ELR (cell line): ENCODE measurements around the gene PLP2.
A peak's percentile ranks its signal among the peaks of the same experiment; 100 is the strongest.

Experiments
- DNase-seq: peaks from one replicate; pipeline ENCODE4 v3.0.0-alpha.2; 2015; ENCODE audit warnings: low read depth

Gene PLP2

DNA sequence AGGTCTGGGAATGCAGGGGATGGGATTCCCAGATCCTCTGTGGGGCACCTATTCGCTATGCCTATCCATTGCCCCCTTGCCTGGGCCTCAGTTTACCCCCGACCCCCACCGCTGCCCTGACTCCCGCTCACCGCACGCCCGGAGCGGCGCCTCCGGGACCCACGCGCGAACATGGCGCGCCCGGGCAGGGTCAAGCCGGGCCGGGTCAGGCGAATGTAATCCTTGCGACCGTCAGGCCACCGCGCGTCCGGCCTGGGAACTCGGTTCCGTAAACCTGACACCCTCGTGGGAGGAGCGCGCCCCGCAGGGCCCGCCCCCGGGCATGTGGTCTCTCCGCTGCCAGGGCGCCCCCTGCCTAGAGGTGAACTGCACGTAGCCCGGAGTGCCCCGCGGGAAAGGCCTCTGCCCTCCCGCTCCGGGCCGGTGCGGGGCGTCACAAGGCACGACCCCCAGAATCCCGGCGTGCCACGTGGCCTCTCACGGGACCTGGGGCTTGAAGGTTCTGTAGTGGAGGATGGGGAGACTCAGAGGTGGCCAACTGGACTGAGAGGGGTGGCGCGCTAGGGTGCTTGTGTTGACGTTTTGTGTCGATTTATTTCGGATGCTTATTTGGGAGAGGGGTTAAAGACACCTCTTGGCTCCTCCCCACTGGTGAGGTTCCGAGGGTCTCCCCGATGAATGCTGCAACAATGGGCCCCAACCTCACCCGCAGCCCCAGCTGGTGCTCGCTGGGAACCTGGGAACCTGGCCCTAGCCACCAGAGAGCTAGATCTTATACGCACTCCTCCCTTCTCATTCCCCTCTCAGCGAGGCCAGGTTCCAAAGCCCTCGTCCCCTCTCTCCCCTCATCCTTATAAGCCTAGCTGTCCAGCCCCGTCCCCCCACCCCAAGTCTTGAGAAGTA is 14.7 kb downstream of the PLP2 start, which contains the start of gene PRICKLE3:
Gene PRICKLE3 (minus strand): TSS at position 249 of the 903 bp plus-strand sequence. CDS start 76 bp downstream, at position 173.
- peak; percentile 74 for DNase-seq

DNA sequence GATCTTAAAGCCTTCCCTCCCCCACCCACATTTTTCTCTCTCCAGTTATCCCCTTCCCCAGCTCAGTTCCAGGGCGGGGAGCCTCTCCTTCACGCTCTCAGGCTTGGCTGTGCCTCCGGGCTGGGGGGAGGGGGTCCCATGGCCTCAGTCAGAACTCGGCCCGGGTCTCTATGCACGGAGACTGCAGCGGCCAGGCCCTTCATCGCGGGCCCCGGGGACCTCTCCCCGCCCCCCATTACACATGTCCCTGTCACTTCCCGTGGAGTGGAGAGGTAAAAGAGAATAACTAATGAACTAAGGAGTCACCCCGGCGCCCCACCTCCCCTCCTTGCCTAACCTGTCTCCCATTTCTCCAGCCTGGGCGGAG is 15.3 kb downstream of the PLP2 start:
- DNase-seq: no peak

DNA sequence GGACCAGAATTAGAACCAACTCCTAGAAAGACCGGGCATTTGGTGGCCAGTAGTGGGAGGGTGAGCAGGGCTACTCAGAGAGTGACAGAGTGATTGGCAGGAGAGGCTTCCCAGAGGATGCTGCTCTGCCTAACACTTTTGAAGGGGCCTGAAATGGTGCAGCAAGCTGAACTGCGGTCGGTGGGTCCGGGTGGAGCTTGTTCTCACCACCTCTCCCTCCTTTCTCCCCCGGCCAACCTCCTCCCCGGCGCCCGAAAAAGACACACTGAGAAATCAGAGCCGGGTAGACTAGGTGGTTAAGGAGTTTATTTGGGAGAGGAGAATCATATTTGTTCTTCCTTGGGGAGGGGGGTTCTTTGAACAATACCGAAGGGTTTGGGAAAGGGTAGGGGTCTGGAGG is 15.8 kb downstream of the PLP2 start:
- no peak for DNase-seq

DNA sequence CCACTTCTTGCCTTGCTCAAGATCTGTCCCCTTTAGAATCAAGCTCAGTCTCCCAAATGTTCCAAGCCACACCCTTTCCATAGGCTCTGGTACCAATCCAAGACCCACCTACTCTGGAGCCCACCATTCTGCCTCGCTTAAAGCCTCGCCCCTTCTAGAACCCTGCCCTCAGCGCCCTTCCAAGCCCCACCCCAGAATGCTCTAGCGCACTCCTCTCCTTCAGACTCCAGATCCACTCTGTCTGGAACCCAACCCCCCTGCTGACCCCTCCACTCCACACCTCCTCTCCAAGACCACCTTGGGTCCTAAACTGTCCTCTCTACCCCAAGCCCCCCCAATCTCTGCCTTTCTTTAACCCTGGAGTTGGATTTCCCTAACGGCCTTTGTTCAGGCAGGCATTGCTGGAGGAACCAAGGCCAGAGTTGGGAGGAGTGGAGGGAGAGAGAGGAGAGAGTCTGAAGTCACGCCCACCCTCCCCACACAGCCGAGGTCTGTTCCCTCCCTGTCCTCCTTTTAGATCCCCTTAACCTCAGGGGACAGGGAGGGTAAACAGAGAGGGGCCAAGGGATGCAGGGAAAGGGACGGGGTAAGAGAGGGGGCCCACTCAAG is 16.9 kb downstream of the PLP2 start:
- no peak for DNase-seq

DNA sequence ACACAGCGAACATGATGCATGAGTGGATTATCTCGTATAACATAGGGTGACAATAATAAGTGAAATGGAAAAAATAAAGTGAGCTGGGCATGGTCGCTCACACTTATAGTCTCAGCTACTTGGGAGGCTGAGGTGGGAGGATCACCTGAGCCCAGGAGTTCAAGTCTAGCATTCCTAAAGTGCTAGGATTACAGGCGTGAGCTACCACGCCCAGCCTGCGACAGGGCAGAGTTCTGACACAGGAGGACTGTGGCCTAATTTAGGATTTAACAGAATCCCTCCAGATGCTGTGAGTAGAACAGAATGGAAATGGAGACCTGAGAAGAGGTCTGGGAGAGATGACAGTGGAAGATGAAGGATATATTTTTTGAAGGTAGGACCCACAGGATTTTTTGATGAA is 17.9 kb downstream of the PLP2 start:
- no peak for DNase-seq

DNA sequence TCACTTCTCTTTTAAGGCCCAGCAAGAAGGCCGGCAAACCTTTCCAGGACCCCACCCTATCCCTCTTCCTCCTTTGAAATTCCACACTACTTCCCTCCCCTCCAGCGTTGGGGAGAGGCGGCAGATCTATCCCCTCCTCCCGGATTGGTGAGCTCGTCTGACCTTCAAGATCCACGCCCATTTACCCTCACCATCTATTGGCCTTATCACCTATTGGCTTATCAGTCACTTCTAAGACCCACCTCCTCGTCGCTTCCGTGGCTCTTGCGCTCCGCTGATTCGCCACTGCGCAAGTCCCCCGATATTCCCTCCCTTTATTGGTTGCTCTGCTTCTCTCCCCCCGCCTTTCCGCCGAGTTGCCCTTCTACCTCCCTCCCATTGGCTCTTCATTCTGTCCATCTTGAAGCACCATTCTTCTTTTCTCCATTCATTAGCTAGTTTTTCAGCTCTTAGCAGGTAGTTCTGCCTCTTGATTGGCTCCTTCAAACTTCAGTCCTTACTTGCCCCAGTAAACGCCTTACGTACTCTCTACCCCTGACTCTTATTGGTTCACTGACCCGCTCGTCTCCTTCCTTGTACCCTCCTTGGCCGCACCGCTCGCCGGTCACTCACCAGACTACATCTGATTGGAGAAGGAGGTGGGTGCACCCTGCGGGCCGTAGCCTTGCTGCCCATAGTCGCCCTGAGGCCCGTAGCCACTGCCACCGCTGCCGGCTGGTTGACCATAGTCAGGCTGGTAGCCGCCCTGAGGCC is 19.3 kb downstream of the PLP2 start:
- DNase-seq: peak; percentile 98

DNA sequence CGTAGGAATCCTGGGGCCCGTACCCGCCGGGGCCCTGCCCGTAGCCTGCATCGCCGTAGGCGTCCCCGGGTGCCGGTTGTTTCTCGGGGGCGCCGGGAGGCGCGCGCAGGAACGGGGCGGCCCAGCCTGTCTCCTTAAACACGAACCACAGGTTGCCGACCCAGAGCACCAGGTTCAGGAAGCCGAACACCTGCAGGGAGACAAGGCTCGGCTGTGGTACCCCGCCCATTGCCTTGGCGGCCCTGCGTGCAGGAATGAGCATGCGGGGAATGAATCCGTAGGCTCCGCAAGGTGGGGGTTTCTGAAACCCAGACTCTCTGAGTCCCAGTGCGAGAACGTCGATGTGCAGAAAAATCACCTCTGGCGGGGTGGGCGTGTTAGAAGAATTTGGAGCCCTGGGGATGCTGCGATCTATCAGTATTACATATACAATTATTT is 19.9 kb downstream of the PLP2 start:
- DNase-seq: no peak

DNA sequence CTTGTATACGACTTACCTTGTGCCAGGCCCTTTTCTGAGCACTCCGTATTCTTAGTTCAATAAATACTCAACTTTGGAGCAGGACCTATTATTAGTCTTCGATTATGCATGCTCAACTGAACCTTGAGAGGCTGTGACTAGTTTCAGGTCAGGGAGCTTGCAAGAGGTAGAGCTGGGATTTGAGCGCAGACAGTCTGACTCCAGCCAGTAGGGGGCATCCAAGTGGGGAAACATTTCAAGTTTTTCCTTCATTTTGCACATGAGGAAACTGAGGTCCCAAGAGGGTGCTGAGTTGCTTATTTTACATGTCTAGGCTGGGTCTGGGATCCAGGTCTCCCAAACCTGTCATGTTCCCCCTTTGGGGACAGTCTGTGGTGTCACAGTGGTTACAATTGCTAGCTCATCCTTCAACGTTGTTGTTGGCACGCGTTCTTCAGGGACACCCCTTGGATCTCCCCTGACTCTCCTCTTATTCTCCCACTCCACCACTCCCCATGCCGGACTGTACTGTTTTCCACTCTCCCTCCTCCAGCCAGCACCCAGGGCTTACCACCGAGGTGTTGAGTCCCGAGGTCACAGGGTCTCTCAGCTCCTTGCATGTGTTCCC is 21.1 kb downstream of the PLP2 start:
- DNase-seq: peak; percentile 46

DNA sequence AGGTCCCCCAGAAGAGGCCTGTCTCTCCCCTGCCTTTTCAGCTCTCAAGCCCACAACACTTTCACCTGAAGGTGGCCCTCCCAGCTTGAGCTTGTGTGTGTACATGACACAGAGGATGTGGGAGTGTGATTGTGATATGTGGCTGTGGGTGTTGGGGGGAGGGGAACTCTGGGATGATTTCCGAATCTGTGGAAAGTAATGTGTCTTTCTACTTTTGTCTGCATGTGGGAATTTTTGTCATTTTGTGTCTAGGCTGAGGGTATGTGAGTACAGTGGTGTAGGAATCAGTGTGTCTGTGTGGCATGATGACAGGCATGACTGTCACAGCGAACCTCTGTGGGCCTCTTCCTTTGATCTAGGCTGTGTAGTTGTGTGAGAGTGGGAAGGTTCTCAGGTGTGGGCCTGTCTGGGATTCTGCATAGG is 21.9 kb downstream of the PLP2 start:
- DNase-seq: no peak

DNA sequence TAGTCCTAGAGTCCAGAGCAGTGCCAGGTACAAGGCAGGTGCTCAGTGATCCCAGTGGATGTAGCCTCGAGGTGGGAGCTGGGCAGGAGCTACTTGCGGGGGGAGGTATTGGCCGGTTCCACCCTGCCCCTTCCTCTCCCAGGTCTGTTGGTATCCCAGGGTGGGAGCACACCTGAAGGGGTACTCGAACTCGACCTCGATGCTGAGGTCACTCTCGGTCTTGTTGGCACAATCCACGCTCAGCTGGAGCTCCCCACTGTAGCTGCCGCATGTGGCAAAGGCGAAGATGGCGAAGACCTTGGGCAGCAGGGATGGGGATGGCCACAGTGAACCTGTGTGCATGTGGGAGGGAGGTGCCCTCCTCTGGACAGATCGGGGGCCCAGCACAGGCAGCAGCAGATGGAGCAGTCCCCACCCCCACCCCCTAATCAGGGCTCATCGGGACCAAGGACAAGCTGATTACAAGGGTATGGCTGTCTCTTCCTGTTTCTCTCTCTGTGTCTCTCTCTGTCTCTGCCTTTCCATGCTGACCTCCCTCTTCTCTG is 25.9 kb downstream of the PLP2 start:
- DNase-seq: no peak

DNA sequence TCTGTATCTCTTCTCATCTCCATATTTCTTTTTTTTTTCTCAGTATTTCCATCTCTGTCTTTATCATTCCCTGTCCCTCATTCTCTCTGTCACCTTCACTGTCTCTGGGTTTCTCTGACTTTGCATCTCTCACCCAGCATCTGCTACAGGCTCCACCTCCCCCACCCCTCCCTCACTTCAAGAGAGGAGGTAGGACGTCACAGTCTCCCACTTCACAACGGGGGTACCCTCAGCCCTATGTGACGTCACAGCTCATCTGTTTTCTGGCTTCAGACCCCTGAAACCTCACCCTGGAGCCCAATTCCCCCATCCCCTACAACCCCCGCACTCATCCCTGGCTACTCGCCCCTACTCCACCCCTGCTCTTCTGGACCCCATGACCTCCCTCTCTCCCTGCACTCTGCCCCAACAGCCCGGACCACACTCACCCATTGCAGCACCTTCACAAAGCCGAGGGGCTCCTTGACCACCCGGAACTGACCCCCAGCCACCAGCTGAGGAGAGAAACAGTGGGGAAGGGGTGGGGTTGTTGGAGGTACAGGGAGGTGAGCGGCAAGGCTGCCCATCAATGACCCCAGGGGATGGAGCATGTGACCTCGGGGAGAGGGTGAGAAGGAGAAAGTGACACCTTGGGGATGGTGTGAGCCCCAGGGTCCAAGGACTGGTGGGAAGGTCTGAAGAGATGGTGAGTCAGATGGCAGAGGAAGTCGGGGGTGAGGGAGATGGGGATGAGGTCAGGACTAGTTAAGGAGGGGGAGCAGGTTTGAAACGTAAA is 27.0 kb downstream of the PLP2 start:
- peak; percentile 20 for DNase-seq

DNA sequence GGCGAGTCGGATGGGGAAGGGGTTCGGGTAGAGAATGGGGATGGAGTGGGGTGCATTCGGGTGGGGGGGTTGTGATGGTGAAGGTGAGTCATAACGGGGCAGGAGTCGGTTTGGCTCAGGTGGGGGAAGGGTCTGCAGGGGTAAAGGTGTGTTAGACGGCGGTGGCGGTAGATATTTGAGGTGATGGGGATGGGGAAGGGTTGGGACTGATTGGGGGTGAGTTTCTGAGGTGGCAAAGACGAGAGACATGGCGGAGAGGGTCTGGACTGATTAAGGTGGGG is 27.6 kb downstream of the PLP2 start:
- no peak for DNase-seq

DNA sequence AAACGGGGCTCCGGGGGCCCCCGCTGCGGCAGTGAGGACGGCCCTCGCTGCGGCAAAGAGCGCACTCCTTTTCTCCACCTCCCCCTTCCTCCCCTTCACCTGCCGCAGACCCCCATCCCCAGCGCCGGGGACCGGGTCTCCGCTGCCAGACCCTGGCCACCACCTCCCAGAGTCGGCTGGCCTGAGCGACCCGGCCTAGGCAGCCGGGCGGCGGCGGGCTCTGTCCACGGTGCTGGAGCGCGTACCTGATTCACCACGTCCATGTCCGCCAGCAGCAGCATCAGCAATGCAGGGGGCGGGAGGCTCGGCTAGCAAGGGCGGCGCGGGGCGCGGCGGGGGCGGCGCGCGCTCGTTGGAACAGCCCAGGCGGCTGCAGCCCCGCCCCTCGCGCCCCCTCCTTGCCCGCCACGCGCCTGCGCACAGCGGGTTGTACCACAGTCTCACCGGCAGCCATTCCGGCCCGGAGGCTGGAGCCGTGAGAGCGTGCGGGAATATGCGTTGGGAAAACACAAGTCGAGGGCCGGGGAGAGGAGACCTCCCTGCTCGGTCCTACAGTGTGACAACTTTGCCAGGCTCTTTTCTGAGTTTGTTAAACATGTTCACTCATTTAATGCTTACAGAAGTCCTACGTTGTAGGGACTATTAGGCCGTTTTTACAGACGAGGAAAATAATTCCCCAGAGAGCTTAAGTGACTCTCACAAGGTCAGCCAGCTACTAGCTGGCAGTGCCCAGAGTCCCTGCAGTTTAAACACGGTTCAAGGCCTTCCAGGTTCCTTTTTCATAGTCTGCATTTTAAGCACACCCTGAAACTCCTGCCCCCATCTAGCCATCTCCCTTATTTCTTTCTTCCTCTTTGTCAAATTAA is 28.4 kb downstream of the PLP2 start, which contains the start of gene SYP:
Gene SYP (minus strand): TSS at position 288 of the 866 bp plus-strand sequence. CDS start 7 bp downstream, at position 281.
- DNase-seq: peak; percentile 87

DNA sequence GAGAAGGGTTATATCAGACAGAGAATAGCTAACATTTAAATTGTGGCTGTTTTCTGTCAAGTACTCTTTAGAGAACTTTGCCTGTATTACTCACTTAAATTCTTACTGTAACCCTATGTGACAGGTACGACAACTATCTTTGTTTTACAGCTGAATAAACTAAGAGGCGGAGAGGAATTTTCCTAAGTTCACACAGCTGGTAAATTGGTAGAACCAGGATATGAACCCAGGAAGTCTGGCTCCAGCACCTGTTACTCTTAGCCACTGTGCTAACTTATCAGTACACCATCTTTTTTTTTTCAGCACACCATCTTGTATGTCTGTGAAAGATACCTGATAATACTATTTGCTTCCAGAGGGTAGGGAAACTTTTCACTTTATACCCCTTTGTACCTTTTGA is 30.3 kb downstream of the PLP2 start:
- DNase-seq: no peak

DNA sequence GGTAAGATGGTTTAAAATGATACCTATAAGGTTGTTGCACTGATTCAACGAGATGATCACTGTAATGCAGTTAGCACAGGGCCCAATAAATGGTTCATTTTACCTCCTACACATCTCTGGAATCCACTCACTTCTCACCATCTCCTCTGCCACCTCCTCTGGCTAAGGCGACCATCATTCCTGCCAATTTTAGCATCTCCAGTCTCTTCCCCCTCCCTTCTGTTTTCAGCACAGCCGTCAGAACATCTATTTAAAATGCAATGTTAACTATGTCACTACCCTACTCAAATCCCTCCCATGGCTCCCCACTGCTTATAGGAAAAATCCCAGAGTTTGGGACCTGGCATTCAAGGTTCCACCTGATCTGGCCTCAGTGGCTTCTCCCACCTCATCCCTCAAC is 31.8 kb downstream of the PLP2 start:
- no peak for DNase-seq

DNA sequence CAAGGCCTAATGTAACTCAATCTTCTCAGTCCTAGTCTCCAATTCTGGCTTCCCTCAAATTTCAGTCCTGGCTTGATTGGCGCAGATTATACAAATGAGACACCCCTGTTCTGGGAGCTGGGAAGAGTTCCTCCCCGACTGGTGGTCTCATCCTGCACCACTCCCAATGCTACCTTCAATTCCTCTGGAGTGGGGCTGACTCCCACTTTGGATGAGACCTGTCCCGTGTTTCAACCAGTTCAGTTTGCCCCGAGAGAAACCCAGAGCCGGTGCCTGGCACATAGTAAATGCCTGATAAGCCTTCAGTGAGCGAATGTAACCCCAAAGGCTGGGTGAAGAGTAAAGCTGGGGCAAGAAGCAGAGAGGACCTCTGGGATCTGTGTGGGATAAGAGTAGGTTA is 32.3 kb downstream of the PLP2 start:
- no peak for DNase-seq

DNA sequence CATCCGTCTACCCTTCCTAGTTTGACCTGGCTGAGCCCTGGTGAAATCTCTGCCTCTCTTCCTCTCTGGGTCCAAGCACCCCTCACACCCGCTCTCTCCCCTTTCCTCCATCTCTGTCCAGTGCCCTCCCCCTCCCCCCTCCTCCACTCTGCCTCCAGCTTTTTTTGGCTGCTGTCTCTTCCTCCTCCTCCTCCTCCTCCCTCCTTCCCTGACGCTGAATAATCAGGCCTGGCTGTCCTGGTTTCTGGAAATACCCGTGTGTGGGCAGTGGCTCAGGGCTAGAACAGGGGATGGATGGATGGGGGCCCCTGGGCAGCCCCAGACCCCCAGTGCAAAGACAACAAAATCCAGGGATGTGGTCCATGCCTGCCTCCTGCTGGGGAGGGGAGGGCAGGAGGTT is 33.0 kb downstream of the PLP2 start:
- no peak for DNase-seq

DNA sequence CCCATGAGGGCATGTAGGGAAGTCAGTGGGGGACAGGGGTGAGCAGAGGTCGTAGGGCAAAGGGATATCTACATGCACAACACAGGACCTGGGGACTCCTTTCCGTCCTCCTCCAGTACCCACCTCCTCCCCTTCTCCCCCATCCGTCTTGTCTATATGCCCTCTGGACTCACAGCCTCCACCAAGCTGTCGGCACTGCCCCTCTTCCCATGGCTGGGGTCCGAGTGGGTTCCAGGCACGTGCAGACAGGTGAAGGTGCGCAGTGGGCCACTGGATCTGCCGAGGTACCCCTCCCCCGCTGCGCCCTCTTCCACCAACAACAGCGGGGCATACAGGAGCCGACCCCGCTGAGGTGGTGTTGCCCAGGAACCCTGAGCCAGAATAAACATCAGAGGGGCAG is 33.7 kb downstream of the PLP2 start:
- DNase-seq: no peak

DNA sequence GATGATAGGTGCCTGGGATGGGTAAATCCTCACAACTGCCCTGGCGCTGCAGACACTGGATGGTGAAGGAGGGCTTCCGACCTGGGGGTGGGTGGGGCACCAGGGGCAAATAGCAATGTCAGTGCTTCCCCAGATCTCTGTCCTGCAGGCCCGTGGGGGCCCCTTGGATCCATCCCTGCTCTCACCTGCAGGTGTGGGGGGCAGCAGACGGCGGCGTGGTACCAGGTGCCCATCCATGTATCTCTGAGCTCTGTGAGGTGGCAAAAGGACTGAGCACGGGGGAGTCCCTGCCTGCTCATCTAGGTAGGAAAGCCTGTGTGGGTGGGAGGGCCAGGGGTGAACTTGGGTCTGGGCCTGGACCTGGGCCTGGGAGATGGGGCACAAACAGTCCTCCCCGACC is 34.8 kb downstream of the PLP2 start:
- no peak for DNase-seq

DNA sequence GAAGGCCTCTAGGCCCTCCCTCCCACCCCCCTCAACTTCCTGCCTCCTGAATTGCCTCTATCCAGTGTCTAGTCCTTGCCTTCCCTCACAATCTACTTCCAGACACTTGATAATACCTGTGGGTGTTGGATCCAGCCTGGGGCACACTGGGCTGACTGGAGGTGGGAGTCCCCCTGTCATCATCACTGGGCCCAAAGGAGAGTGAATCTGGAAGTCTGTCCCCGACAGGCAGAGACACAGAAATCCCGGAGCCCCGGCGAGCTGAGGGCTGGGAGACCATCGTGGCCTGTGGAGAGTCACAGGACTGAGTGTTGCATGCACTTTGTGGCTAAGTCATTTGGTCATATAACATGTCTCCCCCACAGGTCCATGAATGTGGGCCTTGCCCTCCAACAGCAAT is 36.7 kb downstream of the PLP2 start:
- no peak for DNase-seq
